GM23248 (cell line): ENCODE measurements around the gene CLIC2. TPM values are rescaled to one million over a fixed set of nuclear protein-coding genes. Genes with fewer than 3 reads are reported as not detected.
"Not testable (repeated sequence)": the region's sequence is repeated elsewhere in the genome, so short reads cannot be mapped to it uniquely, and the experiment has no call there.

Experiments used
- DNase-seq: peaks from one replicate; pipeline ENCODE4 v3.0.0-alpha.2; 2015
- H2AFZ ChIP-seq: fragments of 200-600 bp; sonication (generic); 2 replicates; pipeline ENCODE4 v1.6.1; 2016; ENCODE audit warnings: antibody characterized with exemption
- H3F3A ChIP-seq: fragments of 200-600 bp; sonication (generic); 2 replicates; pipeline ENCODE4 v1.6.1; 2016; ENCODE audit warnings: mild to moderate bottlenecking, antibody characterized with exemption, mixed run types; ENCODE audit not compliant: insufficient read depth
- H3K27ac ChIP-seq: fragments of 200-600 bp; sonication (generic); 2 replicates; pipeline ENCODE4 v1.5.1; 2016; ENCODE audit warnings: mild to moderate bottlenecking
- H3K27me3 ChIP-seq: fragments of 200-600 bp; sonication (generic); replicated peaks from 2 replicates; pipeline ENCODE4 v1.6.1; 2016; ENCODE audit warnings: mild to moderate bottlenecking; ENCODE audit not compliant: insufficient read depth
- H3K36me3 ChIP-seq: fragments of 200-600 bp; sonication (generic); 2 replicates; pipeline ENCODE4 v1.6.1; 2016; ENCODE audit warnings: low read depth, mild to moderate bottlenecking
- H3K4me1 ChIP-seq: fragments of 200-600 bp; sonication (generic); 2 replicates; pipeline ENCODE4 v1.6.1; 2016; ENCODE audit warnings: mild to moderate bottlenecking; ENCODE audit not compliant: insufficient read depth
- H3K4me2 ChIP-seq: fragments of 200-600 bp; sonication (generic); one replicate; pipeline ENCODE4 v1.6.1; 2016; ENCODE audit warnings: mild to moderate bottlenecking; ENCODE audit not compliant: unreplicated experiment
- H3K4me3 ChIP-seq: fragments of 200-600 bp; sonication (generic); 2 replicates; pipeline ENCODE4 v1.5.1; 2016; ENCODE audit warnings: mild to moderate bottlenecking
- H3K79me2 ChIP-seq: fragments of 200-600 bp; sonication (generic); 2 replicates; pipeline ENCODE4 v1.6.1; 2016; ENCODE audit warnings: mild to moderate bottlenecking; ENCODE audit not compliant: insufficient read depth
- H3K9ac ChIP-seq: fragments of 200-600 bp; sonication (generic); 2 replicates; pipeline ENCODE4 v1.6.1; 2016; ENCODE audit warnings: mild to moderate bottlenecking
- H3K9me2 ChIP-seq: fragments of 200-600 bp; sonication (generic); 2 replicates; pipeline ENCODE4 v1.6.1; 2016; ENCODE audit warnings: mixed run types, mild to moderate bottlenecking, moderate library complexity; ENCODE audit not compliant: insufficient read depth
- H3K9me3 ChIP-seq: fragments of 200-600 bp; sonication (generic); one replicate; pipeline ENCODE4 v1.6.1; 2017; ENCODE audit warnings: low read depth
- H4K20me1 ChIP-seq: fragments of 200-600 bp; sonication (generic); 2 replicates; pipeline ENCODE4 v1.6.0; 2016; ENCODE audit not compliant: insufficient read depth
- EZH2 ChIP-seq: fragments of 200-600 bp; sonication (generic); IDR thresholded peaks from 2 replicates; pipeline ENCODE4 v1.6.1; 2018; ENCODE audit warnings: antibody characterized with exemption, mild to moderate bottlenecking; ENCODE audit not compliant: insufficient read depth, poor library complexity, severe bottlenecking
- EZH2phosphoT487 ChIP-seq: fragments of 200-600 bp; sonication (generic); IDR thresholded peaks from 2 replicates; pipeline ENCODE4 v1.6.1; 2018; ENCODE audit warnings: antibody characterized with exemption, moderate library complexity, mild to moderate bottlenecking, low read depth; ENCODE audit not compliant: insufficient read depth
- WGBS, 2 experiments: methylation state at CpG; one replicate each; pipeline ENCODE4 v1.1.6; 2015 to 2017; ENCODE audit warnings: low lambda C conversion rate in 2 of 2, low coverage in 1 of 2; ENCODE audit errors: missing lambda C conversion rate in 2 of 2; 5-methylcytosine and 5-hydroxymethylcytosine counted together
- in situ Hi-C: fragments of 300-500 bp; cut with MboI; formaldehyde crosslinking; loops from 2 replicates; pipeline ENCODE4 v1.15.0; 2020
- polyA plus RNA-seq: library from polyadenylated mRNA; unstranded; fragments of >200 nt; fragmentation: Nextera tagmentation; extraction: Ambion mirVana; gene quantifications from 2 replicates; pipeline ENCODE4 v1.2.1, GENCODE V29; 2016
- total RNA-seq: library from RNA; depleted of rRNA; stranded (reverse); fragments of >200 nt; shearing (Covaris generic); gene quantifications from 2 replicates; pipeline ENCODE4 v1.2.3, GENCODE V29; 2014

Gene CLIC2
- total and polyA plus RNA-seq, 2 experiments from 2014 or later = 0.11 to 0.15 TPM

DNA sequence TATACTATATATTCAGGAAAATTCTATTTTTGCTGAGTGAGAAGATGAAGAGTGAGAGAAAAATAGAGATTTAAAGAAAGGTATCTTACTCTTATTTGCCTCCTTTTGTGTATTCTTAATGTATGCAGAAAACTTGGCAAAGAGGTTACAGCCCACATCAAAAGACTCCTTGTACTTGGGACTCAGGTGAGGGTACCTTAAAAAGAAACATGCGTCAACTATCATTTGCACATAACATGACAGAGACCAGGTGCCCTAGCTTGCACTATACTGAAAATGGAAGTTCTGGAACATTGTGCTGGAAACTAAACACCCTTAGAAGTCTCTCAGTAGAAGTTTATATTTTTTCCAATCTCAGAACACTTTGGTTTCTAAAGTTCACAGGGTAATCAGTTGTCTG is 54.5 kb downstream of the CLIC2 start:
- no peaks in the 10 kb centered on the region for H3K4me1 ChIP-seq
- H3K36me3 ChIP-seq = no peaks in the 10 kb centered on the region
- H3K9me2 ChIP-seq = no peaks in the 10 kb centered on the region
- no peaks in the 10 kb centered on the region for H3K27me3 ChIP-seq
- no peaks in the 10 kb centered on the region for H3K79me2 ChIP-seq
- no peak overlapping the region for H3K4me3 ChIP-seq
- H3K4me2 ChIP-seq = no peak overlapping the region
- DNase-seq = no peak
- H3K9ac ChIP-seq = no peak overlapping the region
- H4K20me1 ChIP-seq = no peaks in the 10 kb centered on the region
- in situ Hi-C loops = no loop called here
- TF ChIP-seq EZH2 (no peak), EZH2phosphoT487 (no peak)
- 89 to 94% methylated on average over 1 of the region's 1 CpG for WGBS, 2 experiments
- no peaks in the 10 kb centered on the region for H3F3A ChIP-seq
- no peaks in the 10 kb centered on the region for H3K9me3 ChIP-seq
- no peak overlapping the region for H3K27ac ChIP-seq
- no peak overlapping the region for H2AFZ ChIP-seq

DNA sequence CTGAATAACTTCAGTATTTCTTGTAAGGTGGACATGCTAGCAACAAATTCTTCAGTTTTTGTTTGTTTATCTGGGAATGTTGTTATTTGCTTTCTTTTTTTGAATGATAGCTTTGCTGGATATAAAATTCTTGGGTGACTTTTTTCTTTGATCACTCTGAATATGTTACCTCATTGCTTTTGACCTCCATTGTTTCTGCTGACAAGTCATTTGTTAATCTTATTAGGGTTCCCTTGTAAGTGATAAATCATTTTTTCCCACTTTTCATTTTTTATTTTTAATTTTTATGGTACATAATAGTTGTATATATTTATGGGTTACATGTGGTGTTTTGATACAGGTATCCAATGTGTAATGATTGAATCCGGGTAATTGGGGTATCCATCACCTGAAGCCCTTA is 63.4 kb downstream of the CLIC2 start:
- no peak for TF ChIP-seq EZH2phosphoT487
- TF ChIP-seq EZH2 = no peak
- Histone ChIP-seq H4K20me1 (no peaks in the 10 kb centered on the region), H3K4me2 (no peak overlapping the region), H3K9ac (no peak overlapping the region), H3K79me2 (no peaks in the 10 kb centered on the region), H3K27me3 (no peaks in the 10 kb centered on the region), H3K4me1 (no peaks in the 10 kb centered on the region), H3K27ac (no peak overlapping the region), H2AFZ (no peak overlapping the region), H3K36me3 (no peaks in the 10 kb centered on the region), H3K9me2 (no peaks in the 10 kb centered on the region), H3K4me3 (no peak overlapping the region), H3K9me3 (no peaks in the 10 kb centered on the region), H3F3A (no peaks in the 10 kb centered on the region)
- 54 to 64% methylated on average over 1 of the region's 1 CpG for WGBS, 2 experiments
- in situ Hi-C loops = no loop called here
- no peak for DNase-seq

DNA sequence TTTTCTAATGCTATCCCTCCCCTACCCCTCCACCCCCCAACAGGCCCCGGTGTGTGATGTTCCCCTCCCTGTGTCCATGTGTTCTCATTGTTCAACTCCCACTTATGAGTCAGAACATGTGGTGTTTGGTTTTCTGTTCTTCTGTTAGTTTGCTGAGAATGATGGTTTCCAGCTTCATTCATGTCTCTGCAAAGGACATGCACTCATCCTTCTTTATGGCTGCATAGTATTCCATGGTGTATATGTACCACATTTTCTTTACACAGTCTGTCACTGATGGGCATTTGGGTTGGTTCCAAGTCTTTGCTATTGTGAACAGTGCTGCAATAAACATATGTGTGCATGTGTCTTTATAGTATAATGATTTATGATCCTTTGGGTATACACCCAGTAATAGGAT is 66.4 kb downstream of the CLIC2 start:
- H3K36me3 ChIP-seq, H3K4me3 ChIP-seq, DNase-seq, H3K79me2 ChIP-seq, H3K27ac ChIP-seq, H3K9ac ChIP-seq, H3K4me1 ChIP-seq, H2AFZ ChIP-seq, H4K20me1 ChIP-seq, in situ Hi-C loops, H3K9me3 ChIP-seq, H3K9me2 ChIP-seq, H3K4me2 ChIP-seq, H3F3A ChIP-seq, H3K27me3 ChIP-seq: not testable (repeated sequence)
- WGBS, 2 experiments = 75% methylated on average over 1 of the region's 1 CpG; no CpG with 5 or more reads in 1 of the 2 experiments

DNA sequence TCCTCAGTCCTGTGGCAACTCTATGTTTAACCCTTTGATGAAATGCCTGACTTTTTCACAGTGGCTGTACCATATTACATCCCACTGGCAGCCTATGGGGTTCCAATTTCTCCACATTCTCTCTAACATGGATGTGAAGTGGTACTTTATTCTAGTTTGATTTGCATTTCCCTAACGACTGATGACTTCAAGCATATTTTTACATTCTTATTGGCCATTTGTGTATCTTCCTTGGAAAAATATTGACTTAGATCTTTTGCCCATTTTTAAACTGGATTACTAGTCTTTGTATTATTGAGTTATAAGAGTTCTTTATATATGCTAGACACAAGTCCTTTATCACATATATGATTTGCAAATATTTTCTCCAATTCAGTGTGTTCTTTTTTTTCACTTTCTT is 68.0 kb downstream of the CLIC2 start:
- Histone ChIP-seq H3K9me3 (no peaks in the 10 kb centered on the region), H3K4me1 (no peaks in the 10 kb centered on the region), H3K27ac (no peak overlapping the region), H3K9ac (no peak overlapping the region), H2AFZ (no peak overlapping the region), H4K20me1 (no peaks in the 10 kb centered on the region), H3K27me3 (no peaks in the 10 kb centered on the region), H3K9me2 (no peaks in the 10 kb centered on the region), H3K36me3 (no peaks in the 10 kb centered on the region), H3K4me2 (no peak overlapping the region), H3K79me2 (no peaks in the 10 kb centered on the region), H3K4me3 (no peak overlapping the region), H3F3A (no peaks in the 10 kb centered on the region)
- in situ Hi-C loops = no loop called here
- 19 to 46% methylated on average over 1 of the region's 1 CpG for WGBS, 2 experiments
- TF ChIP-seq EZH2phosphoT487 (no peak), EZH2 (no peak)
- DNase-seq = no peak
